Effector memory CD4-positive, alpha-beta T cell (primary cell): Measurements from ENCODE around the gene TRA2A.
A peak's percentile ranks its signal among the peaks of the same experiment; 100 is the strongest.
"Not testable (repeated sequence)": the region's sequence is repeated elsewhere in the genome, so short reads cannot be mapped to it uniquely, and the experiment has no call there.

Experiments used
- DNase-seq, 3 donors: peaks; one replicate each; pipeline ENCODE4 v3.0.0-alpha.2; 2020
- H3K27ac ChIP-seq: 2 replicates; pipeline ENCODE4 v1.7.0; 2013; ENCODE audit warnings: mild to moderate bottlenecking, low read length, moderate library complexity; ENCODE audit not compliant: insufficient read depth, poor library complexity, severe bottlenecking
- H3K27me3 ChIP-seq: replicated peaks from 2 replicates; pipeline ENCODE4 v1.7.0; 2013; ENCODE audit warnings: mild to moderate bottlenecking, low read length; ENCODE audit not compliant: insufficient read depth, control insufficient read depth, poor library complexity, severe bottlenecking
- H3K36me3 ChIP-seq: 2 replicates; pipeline ENCODE4 v1.7.0; 2013; ENCODE audit warnings: mild to moderate bottlenecking, low read length, moderate library complexity; ENCODE audit not compliant: control insufficient read depth, insufficient read depth
- H3K4me1 ChIP-seq: 2 replicates; pipeline ENCODE4 v1.7.0; 2013; ENCODE audit warnings: low read length, mild to moderate bottlenecking; ENCODE audit not compliant: control insufficient read depth, insufficient read depth, poor library complexity, severe bottlenecking
- H3K4me3 ChIP-seq: 2 replicates; pipeline ENCODE4 v1.7.0; 2013; ENCODE audit warnings: low read length, low read depth, mild to moderate bottlenecking; ENCODE audit not compliant: insufficient read depth, poor library complexity, severe bottlenecking
- H3K9me3 ChIP-seq: 2 replicates; pipeline ENCODE4 v1.7.0; 2013; ENCODE audit warnings: mild to moderate bottlenecking, low read length, moderate library complexity; ENCODE audit not compliant: control insufficient read depth

Gene TRA2A

DNA sequence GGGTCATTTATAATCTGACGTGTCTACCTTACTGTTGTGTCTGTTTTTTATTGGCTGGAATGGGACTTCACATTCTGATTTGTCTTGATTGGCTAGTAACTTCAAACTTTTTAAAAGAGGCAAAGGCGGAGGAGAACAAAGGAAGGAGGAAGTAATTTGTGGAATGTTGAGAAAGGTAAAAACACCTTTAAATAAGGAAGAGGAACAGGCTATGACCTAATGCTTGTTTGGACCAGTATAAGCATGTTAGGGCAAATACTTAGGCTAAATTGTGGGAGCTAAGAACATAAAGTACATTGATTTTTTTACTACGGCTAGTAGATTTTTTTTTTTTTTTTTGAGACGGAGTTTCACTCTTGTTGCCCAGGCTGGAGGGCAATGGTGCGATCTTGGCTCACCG, 18.0 kb downstream of the TRA2A start:
- peaks cover 86% of the 10 kb centered on the region for H3K36me3 ChIP-seq
- not testable (repeated sequence) for H3K27me3 ChIP-seq, H3K4me3 ChIP-seq, H3K9me3 ChIP-seq, H3K4me1 ChIP-seq, H3K27ac ChIP-seq, DNase-seq

- H3K4me3 ChIP-seq, result no peak overlapping the region
- no peaks in the 10 kb centered on the region for H3K9me3 ChIP-seq
- no peak overlapping the region for H3K27ac ChIP-seq
- H3K27me3 ChIP-seq, result no peaks in the 10 kb centered on the region
- DNase-seq, result no peak
- no peaks in the 10 kb centered on the region for H3K4me1 ChIP-seq
- H3K36me3 ChIP-seq, result no peaks in the 10 kb centered on the region
Observed at GRCh38 chr7:23494009-23494408, 37.8 kb downstream of the TRA2A start.

GRCh38 chr7:23491502-23491901, 40.3 kb downstream of the TRA2A start:
- H3K4me3 ChIP-seq, result no peak overlapping the region
- H3K36me3 ChIP-seq, result no peaks in the 10 kb centered on the region
- H3K27ac ChIP-seq, result no peak overlapping the region
- DNase-seq, result no peak
- H3K27me3 ChIP-seq, result no peaks in the 10 kb centered on the region
- no peaks in the 10 kb centered on the region for H3K9me3 ChIP-seq
- H3K4me1 ChIP-seq, result no peaks in the 10 kb centered on the region

GRCh38 chr7:23490357-23491135, 41.2 kb downstream of the TRA2A start:
- Histone ChIP-seq H3K27me3 (no peaks in the 10 kb centered on the region), H3K36me3 (no peaks in the 10 kb centered on the region), H3K4me1 (no peaks in the 10 kb centered on the region), H3K27ac (peak overlapping the region; percentile 37), H3K9me3 (no peaks in the 10 kb centered on the region), H3K4me3 (peak overlapping the region; percentile 52)
- DNase-seq, result peak in 2 of 3 donors; percentile 32 to 41

- H3K27ac ChIP-seq, DNase-seq, H3K27me3 ChIP-seq, H3K4me1 ChIP-seq, H3K4me3 ChIP-seq, H3K36me3 ChIP-seq, H3K9me3 ChIP-seq: not testable (repeated sequence)
Observed at GRCh38 chr7:23488714-23489113, 43.1 kb downstream of the TRA2A start.

GRCh38 chr7:23487670-23488069, 44.1 kb downstream of the TRA2A start:
- no peaks in the 10 kb centered on the region for H3K4me1 ChIP-seq
- no peaks in the 10 kb centered on the region for H3K27me3 ChIP-seq
- H3K27ac ChIP-seq, result no peak overlapping the region
- H3K9me3 ChIP-seq, result no peaks in the 10 kb centered on the region
- DNase-seq, result no peak
- H3K36me3 ChIP-seq, result no peaks in the 10 kb centered on the region
- no peak overlapping the region for H3K4me3 ChIP-seq

DNA sequence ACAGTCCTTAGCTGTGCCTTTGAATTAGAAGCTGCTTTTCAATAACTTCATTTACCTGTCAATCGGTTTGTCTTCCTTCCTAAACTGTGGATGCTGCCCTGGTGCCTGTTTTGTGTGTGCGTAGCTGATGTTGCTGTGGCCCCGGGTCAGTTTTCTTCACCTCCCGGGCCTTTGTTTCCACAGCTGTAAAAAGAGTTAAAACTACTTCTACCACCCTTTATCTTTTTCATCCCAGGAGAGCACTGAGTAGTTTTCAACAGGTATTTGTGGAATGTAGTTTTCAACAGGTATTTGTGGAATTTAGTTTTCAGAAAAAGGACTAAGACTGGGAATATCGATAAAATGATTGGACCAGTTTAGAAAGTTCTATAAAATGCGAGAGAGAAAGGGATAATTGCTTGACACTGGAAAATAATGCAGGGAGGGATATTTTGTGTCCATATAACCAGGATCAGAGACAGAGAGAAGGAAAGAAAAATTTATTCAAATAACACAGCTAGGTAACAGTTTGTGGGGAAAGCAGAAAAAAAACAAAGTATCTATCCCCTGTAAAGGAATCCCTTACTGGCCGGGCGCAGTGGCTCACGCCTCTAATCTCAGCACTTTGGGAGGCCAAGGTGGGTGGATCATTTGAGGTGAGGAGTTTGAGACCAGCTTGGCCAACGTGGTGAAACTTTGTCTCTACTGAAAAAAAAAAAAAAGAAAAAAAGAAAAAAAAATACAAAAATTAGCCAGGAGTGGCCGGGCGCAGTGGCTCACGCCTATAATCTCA, 45.6 kb downstream of the TRA2A start:
- Histone ChIP-seq H3K4me1 (no peaks in the 10 kb centered on the region), H3K4me3 (no peak overlapping the region), H3K27ac (no peak overlapping the region), H3K36me3 (no peaks in the 10 kb centered on the region), H3K27me3 (no peaks in the 10 kb centered on the region), H3K9me3 (no peaks in the 10 kb centered on the region)
- no peak for DNase-seq

DNA sequence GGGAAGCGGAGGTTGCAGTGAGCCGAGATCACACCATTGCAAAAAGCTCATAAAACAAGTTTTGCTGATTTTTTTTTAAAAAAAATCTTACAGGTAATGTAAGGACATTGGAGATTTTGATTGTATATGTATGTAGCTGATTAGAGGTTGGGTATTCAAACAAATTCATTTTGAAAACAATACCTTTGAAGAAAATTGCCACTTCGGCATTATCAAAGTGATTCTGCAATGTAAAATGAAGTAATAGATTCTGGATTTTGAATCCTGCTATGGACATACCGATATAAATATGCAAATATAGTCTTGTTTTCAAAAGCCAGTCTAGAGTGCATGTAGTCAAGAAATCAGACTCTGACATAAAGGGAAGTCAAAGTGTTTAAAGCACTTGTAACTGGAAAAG, 49.1 kb downstream of the TRA2A start:
- DNase-seq, result no peak
- Histone ChIP-seq H3K27me3 (peaks cover 12% of the 10 kb centered on the region), H3K4me3 (no peak overlapping the region), H3K36me3 (no peaks in the 10 kb centered on the region), H3K27ac (no peak overlapping the region), H3K9me3 (no peaks in the 10 kb centered on the region), H3K4me1 (no peaks in the 10 kb centered on the region)

DNA sequence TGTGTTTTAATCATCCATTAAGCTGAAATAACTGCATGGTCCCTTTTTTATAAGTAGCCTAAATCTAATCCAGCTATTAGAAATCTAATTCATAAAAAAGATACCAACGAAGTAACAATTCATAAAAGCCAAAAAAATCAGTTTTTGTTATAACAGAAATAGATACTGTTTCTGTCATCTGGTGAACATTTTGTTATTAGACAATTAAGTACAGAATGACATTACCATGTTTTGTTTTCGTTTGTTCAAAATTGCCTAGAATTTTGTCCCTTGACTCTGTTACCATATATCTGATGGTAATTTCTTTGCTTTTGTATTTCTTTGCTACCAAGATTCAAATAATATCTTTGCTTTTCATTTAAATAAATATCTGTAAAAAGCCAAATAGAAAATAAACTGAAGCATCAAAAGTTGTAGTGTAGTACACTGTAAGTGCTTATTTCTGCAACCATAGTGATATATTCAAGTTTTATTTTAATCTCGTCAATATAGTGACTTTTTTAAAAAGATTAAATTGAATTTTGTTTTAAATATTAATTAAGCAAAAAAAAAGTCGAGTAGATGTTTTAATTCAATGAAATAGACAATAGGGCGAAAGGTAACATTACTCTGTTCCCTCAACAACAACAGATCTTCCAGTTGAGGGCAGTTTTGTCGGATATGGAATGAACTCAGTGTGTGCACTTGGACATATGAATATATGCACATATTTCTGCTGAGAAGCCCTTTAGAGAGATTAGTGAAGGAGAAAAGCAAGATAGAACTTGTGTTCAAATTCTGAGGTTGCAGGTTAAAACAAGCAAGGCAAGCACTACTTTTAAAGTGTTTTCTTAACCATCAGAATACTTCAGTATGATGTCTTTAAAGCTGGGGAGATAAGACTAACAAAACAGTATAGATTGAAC, 53.6 kb downstream of the TRA2A start:
- H3K27ac ChIP-seq, result no peak overlapping the region
- peaks cover 9% of the 10 kb centered on the region for H3K4me1 ChIP-seq
- no peaks in the 10 kb centered on the region for H3K36me3 ChIP-seq
- no peaks in the 10 kb centered on the region for H3K9me3 ChIP-seq
- peaks cover 51% of the 10 kb centered on the region for H3K27me3 ChIP-seq
- no peak for DNase-seq
- no peak overlapping the region for H3K4me3 ChIP-seq
